ENCODE data around the gene TIE1. TPM values are rescaled to one million over a fixed set of nuclear protein-coding genes. Genes with fewer than 3 reads are reported as not detected.

TIE1 gene
- total and polyA plus RNA-seq, 9 donors, result 6.4 to 29.3 (median 11.5) TPM

- TF ChIP-seq EP300 (IDR thresholded peaks at IDR 0.05) (no peak), CTCF (IDR thresholded peaks at IDR 0.05) (no peak)
- Histone ChIP-seq H3K4me3 (no peak overlapping the region), H3K27me3 (no peaks in the 10 kb centered on the region), H3K4me1 (ENCODE audit: insufficient read depth) (no peaks in the 10 kb centered on the region), H3K27ac (no peak overlapping the region), H3K36me3 (no peaks in the 10 kb centered on the region), H3K9me3 (no peaks in the 10 kb centered on the region)
- WGBS, 3 donors, result 75 to 85% (median 83%) methylated on average over 4 of the region's 4 CpGs
- intact Hi-C loops (cut with DNase I), result no loop called here
- DNase-seq, result no peak
Observed at GRCh38 chr1:43265431-43265830, 35.4 kb upstream of the TIE1 start.

- DNase-seq, result no peak
- TF ChIP-seq POLR2A (IDR thresholded peaks at IDR 0.05) (no peak), CTCF (IDR thresholded peaks at IDR 0.05) (no peak), EP300 (IDR thresholded peaks at IDR 0.05) (no peak)
- intact Hi-C loops (cut with DNase I), result no loop called here
- 90 to 100% (median 94%) methylated on average over 1 of the region's 1 CpG for WGBS, 3 donors
- no peaks in the 10 kb centered on the region for H3K27me3 ChIP-seq
- no peaks in the 10 kb centered on the region for H3K9me3 ChIP-seq
- H3K4me1 ChIP-seq (ENCODE audit: insufficient read depth), result no peaks in the 10 kb centered on the region
- H3K4me3 ChIP-seq, result no peak overlapping the region
- no peaks in the 10 kb centered on the region for H3K36me3 ChIP-seq
- H3K27ac ChIP-seq, result no peak overlapping the region
Observed at GRCh38 chr1:43266881-43267280, 33.9 kb upstream of the TIE1 start.

- no peak overlapping the region for H3K4me3 ChIP-seq
- H3K27me3 ChIP-seq, result no peaks in the 10 kb centered on the region
- no peak overlapping the region for H3K27ac ChIP-seq
- TF ChIP-seq POLR2A (IDR thresholded peaks at IDR 0.05), result no peak
- DNase-seq, result no peak
- H3K4me1 ChIP-seq (ENCODE audit: insufficient read depth), result no peaks in the 10 kb centered on the region
- intact Hi-C loops (cut with DNase I), result no loop called here
- H3K36me3 ChIP-seq, result no peaks in the 10 kb centered on the region
- 76 to 80% (median 78%) methylated on average over 9 of the region's 9 CpGs for WGBS, 3 donors
- H3K9me3 ChIP-seq, result no peaks in the 10 kb centered on the region
Observed at GRCh38 chr1:43267291-43267805, 33.4 kb upstream of the TIE1 start.

DNA sequence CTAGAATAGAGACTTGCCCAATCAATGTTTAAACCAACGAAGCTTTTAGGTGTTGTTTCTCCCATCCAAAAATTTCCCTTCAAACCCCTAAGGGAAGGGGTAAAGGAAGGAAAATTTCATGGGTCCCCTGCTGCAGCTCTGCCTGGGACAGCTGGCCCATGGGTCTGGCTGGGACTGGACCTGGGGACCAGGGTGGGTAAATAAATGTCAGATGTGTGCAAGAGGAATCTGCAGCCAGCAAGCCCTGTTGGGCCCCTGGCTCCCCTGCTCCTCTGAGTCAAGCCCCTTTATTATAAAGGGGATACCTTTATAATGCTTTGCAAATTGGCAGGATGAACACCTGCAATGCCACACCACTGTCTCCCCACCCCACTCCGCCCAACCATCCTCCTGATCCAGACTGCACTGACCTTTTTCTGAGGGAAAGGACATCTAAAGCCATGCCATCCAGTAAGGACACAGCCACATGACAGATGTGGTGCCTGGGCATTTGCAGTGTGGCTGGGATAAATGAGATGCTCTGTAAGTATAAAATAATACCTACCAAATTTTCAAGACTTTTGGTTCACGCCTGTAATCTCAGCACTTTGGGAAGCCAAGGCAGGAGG, 32.9 kb upstream of the TIE1 start:
- Histone ChIP-seq H3K4me3 (no peak overlapping the region), H3K27ac (no peak overlapping the region), H3K36me3 (no peaks in the 10 kb centered on the region), H3K9me3 (no peaks in the 10 kb centered on the region), H3K27me3 (no peaks in the 10 kb centered on the region), H3K4me1 (ENCODE audit: insufficient read depth) (no peaks in the 10 kb centered on the region)
- intact Hi-C loops (cut with DNase I), result no loop called here
- DNase-seq, result no peak
- WGBS, 3 donors, result 84 to 88% (median 86%) methylated on average over 3 of the region's 3 CpGs
- TF ChIP-seq POLR2A (IDR thresholded peaks at IDR 0.05) (no peak), EP300 (IDR thresholded peaks at IDR 0.05) (no peak), CTCF (IDR thresholded peaks at IDR 0.05) (no peak)

GRCh38 chr1:43269627-43270375, 31.0 kb upstream of the TIE1 start, which contains the start of gene TMEM125:
TSS of gene TMEM125 (plus strand) at chr1:43269983. CDS start at chr1:43272723, 2,740 bp downstream.
- intact Hi-C loops (cut with DNase I), result no loop called here
- TF ChIP-seq POLR2A (IDR thresholded peaks at IDR 0.05) (no peak), CTCF (IDR thresholded peaks at IDR 0.05) (no peak), EP300 (IDR thresholded peaks at IDR 0.05) (no peak)
- no peaks in the 10 kb centered on the region for H3K36me3 ChIP-seq
- WGBS, 3 donors, result 72 to 83% (median 81%) methylated on average over 7 of the region's 7 CpGs
- no peak within 1 kb of the TSS for H3K27ac ChIP-seq
- no peaks in the 10 kb centered on the region for H3K27me3 ChIP-seq
- H3K9me3 ChIP-seq, result no peaks in the 10 kb centered on the region
- H3K4me3 ChIP-seq, result no peak within 1 kb of the TSS
- H3K4me1 ChIP-seq (ENCODE audit: insufficient read depth), result peaks cover 3% of the 10 kb centered on the region
- DNase-seq, result peak in 2 of 5 donors; percentile 1 to 20

Data from ovary (tissue), 9 donors.